Right lobe of liver (tissue), 4 donors: Measurements from ENCODE around the gene PARP8.

Experiments used
- POLR2A ChIP-seq: fragments of 450-650 bp; IDR thresholded peaks from one replicate; pipeline ENCODE4 v1.6.1; 2017; ENCODE audit warnings: antibody characterized with exemption, mild to moderate bottlenecking
- TF ChIP-seq, protein P1 (sequence below), 4 donors: fragments of 200-600 bp in 3 of 4; fragments of 450-650 bp in 1 of 4; IDR thresholded peaks; one replicate each; pipeline versions ENCODE4 v1.5.1 to v1.8.0; 2016 to 2022; ENCODE audit warnings: antibody characterized with exemption in 4 of 4, mild to moderate bottlenecking in 2 of 4
- donor health status: DM: no; HTN: no; CAD: no.
- donor health status: DM: no; HTN: no; CAD: no.
- donor health status: DM: no; HTN: yes; CAD: no.

DNA sequence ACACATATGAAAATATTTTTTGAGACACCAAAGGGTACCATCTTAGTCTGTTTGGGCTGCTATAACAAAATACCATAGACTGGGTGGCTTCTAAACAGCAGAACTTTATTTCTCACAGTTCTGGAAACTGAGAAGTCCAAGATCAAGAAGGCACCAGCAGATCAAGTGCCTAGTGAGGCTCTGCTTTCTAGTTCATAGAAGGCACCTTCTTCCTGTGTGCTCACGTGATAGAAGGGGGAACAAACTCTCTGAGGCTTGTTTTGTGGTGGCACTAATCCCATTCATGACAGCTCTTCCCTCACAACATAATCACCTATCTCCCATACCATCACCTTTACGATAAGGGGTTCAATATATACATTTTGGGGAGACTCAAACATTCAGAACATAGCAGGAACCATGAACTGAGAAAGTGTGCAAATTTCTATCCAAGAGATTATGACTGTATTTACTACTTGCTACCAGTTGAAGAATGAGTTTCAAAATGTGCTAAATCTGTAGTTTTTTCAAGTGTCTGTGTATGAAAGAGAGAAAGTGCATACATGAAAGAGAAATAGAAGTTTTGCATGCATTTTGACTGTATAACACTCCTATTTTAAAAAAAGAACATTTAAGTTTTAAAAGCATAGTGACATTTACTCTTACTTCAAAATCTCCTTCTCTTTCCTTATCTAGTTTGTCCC is 207.3 kb downstream of the PARP8 start:
- TF ChIP-seq, protein P1, sequence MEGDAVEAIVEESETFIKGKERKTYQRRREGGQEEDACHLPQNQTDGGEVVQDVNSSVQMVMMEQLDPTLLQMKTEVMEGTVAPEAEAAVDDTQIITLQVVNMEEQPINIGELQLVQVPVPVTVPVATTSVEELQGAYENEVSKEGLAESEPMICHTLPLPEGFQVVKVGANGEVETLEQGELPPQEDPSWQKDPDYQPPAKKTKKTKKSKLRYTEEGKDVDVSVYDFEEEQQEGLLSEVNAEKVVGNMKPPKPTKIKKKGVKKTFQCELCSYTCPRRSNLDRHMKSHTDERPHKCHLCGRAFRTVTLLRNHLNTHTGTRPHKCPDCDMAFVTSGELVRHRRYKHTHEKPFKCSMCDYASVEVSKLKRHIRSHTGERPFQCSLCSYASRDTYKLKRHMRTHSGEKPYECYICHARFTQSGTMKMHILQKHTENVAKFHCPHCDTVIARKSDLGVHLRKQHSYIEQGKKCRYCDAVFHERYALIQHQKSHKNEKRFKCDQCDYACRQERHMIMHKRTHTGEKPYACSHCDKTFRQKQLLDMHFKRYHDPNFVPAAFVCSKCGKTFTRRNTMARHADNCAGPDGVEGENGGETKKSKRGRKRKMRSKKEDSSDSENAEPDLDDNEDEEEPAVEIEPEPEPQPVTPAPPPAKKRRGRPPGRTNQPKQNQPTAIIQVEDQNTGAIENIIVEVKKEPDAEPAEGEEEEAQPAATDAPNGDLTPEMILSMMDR (IDR thresholded peaks at IDR 0.05) = no peak
- TF ChIP-seq POLR2A = no peak
